SU-DHL-6 (cell line): Measurements from ENCODE around the gene MPV17.
"Not testable (repeated sequence)": the region's sequence is repeated elsewhere in the genome, so short reads cannot be mapped to it uniquely, and the experiment has no call there.

Experiments
- H2AFZ ChIP-seq: fragments of 200-600 bp; sonication (generic); 2 replicates; pipeline ENCODE4 v1.6.1; 2014; ENCODE audit warnings: low read depth, mild to moderate bottlenecking, moderate library complexity, mixed read lengths, antibody characterized with exemption, low read length; ENCODE audit not compliant: severe bottlenecking
- H3F3A ChIP-seq: fragments of 200-600 bp; shearing (Covaris generic); 2 replicates; pipeline ENCODE4 v1.6.0; 2016; ENCODE audit warnings: antibody characterized with exemption, mild to moderate bottlenecking; ENCODE audit not compliant: insufficient read depth
- H3K27ac ChIP-seq: fragments of 200-600 bp; sonication (generic); 2 replicates; pipeline ENCODE4 v1.5.1; 2016; ENCODE audit warnings: low read depth, mild to moderate bottlenecking, low read length, moderate library complexity, mixed read lengths
- H3K27me3 ChIP-seq: fragments of 200-600 bp; sonication (generic), shearing (Covaris generic); 2 replicates; pipeline ENCODE4 v1.6.0; 2014; ENCODE audit warnings: mild to moderate bottlenecking, low read length
- H3K36me3 ChIP-seq: fragments of 200-600 bp; sonication (generic); 2 replicates; pipeline ENCODE4 v1.6.1; 2014; ENCODE audit warnings: mild to moderate bottlenecking, low read length, mixed read lengths
- H3K4me2 ChIP-seq: fragments of 300-600, 200-600 bp; shearing (Covaris generic), sonication (generic); 2 replicates; pipeline ENCODE4 v1.6.0; 2014; ENCODE audit warnings: low read length, low read depth, mild to moderate bottlenecking; ENCODE audit not compliant: poor library complexity, severe bottlenecking
- H3K4me3 ChIP-seq: fragments of 200-600 bp; sonication (generic); 2 replicates; pipeline ENCODE4 v1.5.1; 2014; ENCODE audit warnings: antibody characterized with exemption, low read length, mild to moderate bottlenecking, mixed read lengths; ENCODE audit not compliant: insufficient read depth, poor library complexity, severe bottlenecking
- H3K79me2 ChIP-seq: fragments of 200-600 bp; sonication (generic); 2 replicates; pipeline ENCODE4 v1.6.1; 2014; ENCODE audit warnings: mild to moderate bottlenecking, low read length, moderate library complexity; ENCODE audit not compliant: insufficient read depth
- H3K9ac ChIP-seq: fragments of 200-600 bp; sonication (generic); 2 replicates; pipeline ENCODE4 v1.7.0; 2014; ENCODE audit warnings: mild to moderate bottlenecking, low read length
- H3K9me2 ChIP-seq: fragments of 200-600 bp; sonication (generic); replicated peaks from 2 replicates; pipeline ENCODE4 v1.6.1; 2014; ENCODE audit warnings: low read length; ENCODE audit not compliant: insufficient read depth
- H3K9me3 ChIP-seq: fragments of 200-600 bp; sonication (generic); 2 replicates; pipeline ENCODE4 v1.6.1; 2014; ENCODE audit warnings: low read length, mixed read lengths; ENCODE audit not compliant: insufficient read depth
- H4K20me1 ChIP-seq: fragments of 200-600 bp; sonication (generic); 2 replicates; pipeline ENCODE4 v1.6.1; 2014; ENCODE audit warnings: low read depth, mild to moderate bottlenecking, antibody characterized with exemption, low read length, moderate library complexity, mixed read lengths
- CTCF ChIP-seq: fragments of 200-600 bp; sonication (generic); IDR thresholded peaks from one replicate; pipeline ENCODE4 v1.5.1; 2017; ENCODE audit warnings: antibody characterized with exemption, mild to moderate bottlenecking, low read length, moderate library complexity; ENCODE audit not compliant: insufficient read depth, poor library complexity, severe bottlenecking
- EZH2phosphoT487 ChIP-seq: fragments of 200-600 bp; sonication (generic), shearing (Covaris generic); conservative IDR thresholded peaks from 2 replicates; pipeline ENCODE4 v1.6.1; 2018; ENCODE audit warnings: mild to moderate bottlenecking, antibody characterized with exemption, low read length, moderate library complexity, mixed read lengths

Gene MPV17

GRCh38 chr2:27275211-27276150 is 47.4 kb downstream of the MPV17 start, which contains the start of gene DNAJC5G:
Gene DNAJC5G (plus strand): TSS chr2:27275433. CDS start chr2:27276729, 1,296 bp downstream.
- Histone ChIP-seq H3K9ac (no peak within 1 kb of the TSS), H3K27me3 (no peaks in the 10 kb centered on the region), H3K79me2 (no peaks in the 10 kb centered on the region), H2AFZ (no peak within 1 kb of the TSS), H3F3A (no peaks in the 10 kb centered on the region), H3K4me3 (no peak within 1 kb of the TSS), H3K4me2 (no peak within 1 kb of the TSS), H3K36me3 (no peaks in the 10 kb centered on the region), H4K20me1 (no peaks in the 10 kb centered on the region), H3K9me2 (no peaks in the 10 kb centered on the region), H3K27ac (no peak within 1 kb of the TSS), H3K9me3 (no peaks in the 10 kb centered on the region)
- no peak for TF ChIP-seq EZH2phosphoT487
- no peak for TF ChIP-seq CTCF

- not testable (repeated sequence) for H3K36me3 ChIP-seq, H3K4me3 ChIP-seq, H3F3A ChIP-seq, H3K79me2 ChIP-seq, H4K20me1 ChIP-seq, H3K9me2 ChIP-seq, H3K4me2 ChIP-seq, H3K9me3 ChIP-seq, H2AFZ ChIP-seq, H3K27me3 ChIP-seq, H3K27ac ChIP-seq, H3K9ac ChIP-seq
Observed at GRCh38 chr2:27272537-27273522, 50.1 kb downstream of the MPV17 start.

GRCh38 chr2:27271631-27272340 is 51.1 kb downstream of the MPV17 start:
- no peaks in the 10 kb centered on the region for H3K79me2 ChIP-seq
- H3F3A ChIP-seq: no peaks in the 10 kb centered on the region
- no peak overlapping the region for H3K27ac ChIP-seq
- no peaks in the 10 kb centered on the region for H3K36me3 ChIP-seq
- no peaks in the 10 kb centered on the region for H3K9me3 ChIP-seq
- no peaks in the 10 kb centered on the region for H3K27me3 ChIP-seq
- H3K4me2 ChIP-seq: no peak overlapping the region
- no peaks in the 10 kb centered on the region for H4K20me1 ChIP-seq
- H3K9ac ChIP-seq: no peak overlapping the region
- no peaks in the 10 kb centered on the region for H3K9me2 ChIP-seq
- no peak for TF ChIP-seq EZH2phosphoT487
- TF ChIP-seq CTCF: no peak
- H2AFZ ChIP-seq: no peak overlapping the region
- no peak overlapping the region for H3K4me3 ChIP-seq
